Left lung (tissue), 10 donors: ENCODE data around the gene DGKB. TPM values are rescaled to one million over a fixed set of nuclear protein-coding genes. Genes with fewer than 3 reads are reported as not detected.

ENCODE experiments used
- ATAC-seq: fragments of 200-7000 bp; cut with Tn5 transposase; one replicate; pipeline ENCODE4 v1.9.1; 2020; ENCODE audit warnings: moderate library complexity
- DNase-seq, 4 donors: peaks; one replicate each; pipeline ENCODE4 v3.0.0-alpha.2; 2013 to 2020
- H3K27ac ChIP-seq, 2 donors: fragments of 200-600 bp; sonication (generic) in 1 of 2; one replicate each; pipeline versions ENCODE4 v1.5.0 to v1.8.0; 2020 to 2021
- H3K27me3 ChIP-seq, 2 donors: fragments of 200-600 bp; sonication (generic) in 1 of 2; one replicate each; pipeline versions ENCODE4 v1.5.0 to v1.8.0; 2020 to 2021
- H3K36me3 ChIP-seq, 2 donors: fragments of 200-600 bp; sonication (generic) in 1 of 2; one replicate each; pipeline versions ENCODE4 v1.5.0 to v1.8.0; 2020 to 2021
- H3K4me1 ChIP-seq, 2 donors: fragments of 200-600 bp; one replicate each; pipeline ENCODE4 v1.8.0; 2021
- H3K4me3 ChIP-seq, 2 donors: fragments of 200-600 bp; sonication (generic) in 1 of 2; one replicate each; pipeline versions ENCODE4 v1.5.0 to v1.8.0; 2020 to 2021; ENCODE audit warnings: mild to moderate bottlenecking in 1 of 2
- H3K9me3 ChIP-seq, 2 donors: fragments of 200-600 bp; sonication (generic) in 1 of 2; one replicate each; pipeline versions ENCODE4 v1.5.0 to v1.8.0; 2020 to 2021
- CTCF ChIP-seq, 2 donors: fragments of 200-600 bp; sonication (generic) in 1 of 2; IDR thresholded peaks; one replicate each; pipeline versions ENCODE4 v1.5.0 to v1.8.0; 2021; ENCODE audit warnings: antibody characterized with exemption in 2 of 2
- intact Hi-C, 2 donors: fragments of 100-400 bp; cut with DNase I; formaldehyde crosslinking; loops; one replicate each; pipeline versions ENCODE4 v1.11.2 to v1.14.2; 2022
- polyA plus RNA-seq, 6 donors: library from polyadenylated mRNA; unstranded; fragments of 120-200 nt; gene quantifications; one replicate each; pipeline ENCODE4 v1.2.1, GENCODE V29; 2013; ENCODE audit not compliant: insufficient read length in 6 of 6
- total RNA-seq, 2 donors: library from RNA; stranded (reverse); fragmentation: NEBNext Ultra II Directional; extraction: Animal tissue kit (Norgen Biotek cat#: 25700); gene quantifications; one replicate each; pipeline ENCODE4 v1.2.1, GENCODE V29; 2021
- donor health status: DM: no; HTN: yes; CAD: no.
- donor health status: DM: no; HTN: no; CAD: no.

The DGKB gene
- total and polyA plus RNA-seq, 8 donors, result 0.15 to 0.31 (median 0.27) TPM; not detected in 1

GRCh38 chr7:14510268-14510667 lies 392.3 kb downstream of the DGKB start:
- no peak overlapping the region for H3K4me3 ChIP-seq
- no peaks in the 10 kb centered on the region for H3K27me3 ChIP-seq
- no peaks in the 10 kb centered on the region for H3K36me3 ChIP-seq
- no peaks in the 10 kb centered on the region for H3K4me1 ChIP-seq
- no peak for ATAC-seq
- intact Hi-C loops, result no loop called here
- no peak for DNase-seq
- H3K9me3 ChIP-seq, result peaks cover 0 to 25% of the 10 kb centered on the region in 2 donors
- no peak overlapping the region for H3K27ac ChIP-seq
- TF ChIP-seq CTCF (IDR thresholded peaks at IDR 0.05), result no peak

GRCh38 chr7:14507617-14508016 lies 394.9 kb downstream of the DGKB start:
- no peak for TF ChIP-seq CTCF (IDR thresholded peaks at IDR 0.05)
- ATAC-seq, result no peak

GRCh38 chr7:14505906-14506305 lies 396.6 kb downstream of the DGKB start:
- Histone ChIP-seq H3K4me3 (no peak overlapping the region), H3K9me3 (peaks cover 0 to 25% of the 10 kb centered on the region in 2 donors), H3K4me1 (no peaks in the 10 kb centered on the region), H3K27ac (no peak overlapping the region), H3K36me3 (no peaks in the 10 kb centered on the region), H3K27me3 (no peaks in the 10 kb centered on the region)
- ATAC-seq (no peak), DNase-seq (no peak)
- TF ChIP-seq CTCF (IDR thresholded peaks at IDR 0.05), result no peak
- intact Hi-C loops, result no loop called here

More at GRCh38 chr7:14507617-14508016, 394.9 kb downstream of the DGKB start:
- Histone ChIP-seq H3K36me3 (no peaks in the 10 kb centered on the region), H3K4me1 (no peaks in the 10 kb centered on the region), H3K27ac (no peak overlapping the region), H3K27me3 (no peaks in the 10 kb centered on the region), H3K4me3 (no peak overlapping the region), H3K9me3 (peaks cover 0 to 24% of the 10 kb centered on the region in 2 donors)
- DNase-seq, result no peak
- intact Hi-C loops, result no loop called here

- intact Hi-C loops, result no loop called here
- Histone ChIP-seq H3K27me3 (no peaks in the 10 kb centered on the region), H3K4me1 (no peaks in the 10 kb centered on the region), H3K4me3 (no peak overlapping the region), H3K27ac (no peak overlapping the region), H3K9me3 (peaks cover 0 to 15% of the 10 kb centered on the region in 2 donors), H3K36me3 (no peaks in the 10 kb centered on the region)
- ATAC-seq (no peak), DNase-seq (peak in 2 of 4 donors; percentile 6)
- no peak for TF ChIP-seq CTCF (IDR thresholded peaks at IDR 0.05)
These were observed 398.4 kb downstream of the DGKB start for GRCh38 chr7:14504134-14504533.

GRCh38 chr7:14503623-14504022 lies 398.9 kb downstream of the DGKB start:
- DNase-seq (no peak), ATAC-seq (no peak)
- Histone ChIP-seq H3K36me3 (no peaks in the 10 kb centered on the region), H3K9me3 (peaks cover 0 to 15% of the 10 kb centered on the region in 2 donors), H3K27ac (no peak overlapping the region), H3K4me1 (no peaks in the 10 kb centered on the region), H3K27me3 (no peaks in the 10 kb centered on the region), H3K4me3 (no peak overlapping the region)
- intact Hi-C loops, result no loop called here
- TF ChIP-seq CTCF (IDR thresholded peaks at IDR 0.05), result no peak
